ENCODE data around the gene XRN2. TPM values are rescaled to one million over a fixed set of nuclear protein-coding genes. Genes with fewer than 3 reads are reported as not detected.

The XRN2 gene
- total RNA-seq, 1 donor from 2014 or later: 66.7 TPM

- no peak for TF ChIP-seq CTCF (IDR thresholded peaks at IDR 0.05)
- no peak overlapping the region for H3K4me3 Mint-ChIP-seq (ENCODE audit: unreplicated experiment)
Observed at GRCh38 chr20:21394551-21394950, 91.4 kb downstream of the XRN2 start.

DNA sequence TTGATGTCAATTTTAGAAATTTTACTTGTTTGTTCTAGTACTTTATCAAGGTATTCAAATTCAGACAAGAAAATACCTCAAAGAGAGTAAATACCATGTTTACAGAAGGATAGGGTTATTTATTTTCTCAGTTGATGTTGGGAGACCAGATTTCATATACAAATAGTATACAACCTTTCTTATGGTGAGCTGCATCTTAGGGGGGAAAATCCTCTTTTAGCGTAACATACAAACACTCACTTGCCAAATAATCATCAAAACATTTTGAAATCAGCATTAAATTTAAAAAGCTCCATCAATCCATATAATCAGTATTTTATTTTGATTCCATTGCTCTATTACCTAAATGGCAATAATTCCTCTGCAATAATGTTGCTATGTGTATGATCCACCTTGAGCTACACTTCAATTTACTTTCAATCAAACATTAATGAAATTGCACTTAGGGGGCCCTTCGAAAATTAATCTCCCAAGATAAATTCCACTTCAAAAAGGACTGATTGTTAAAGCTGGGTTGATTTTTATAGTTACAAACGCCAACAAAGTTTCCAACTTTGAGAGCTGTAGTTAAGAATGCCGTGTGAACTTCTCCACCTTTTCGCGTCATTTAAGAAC lies 92.0 kb downstream of the XRN2 start:
- peaks cover 13% of the 10 kb centered on the region for H3K4me1 Mint-ChIP-seq (ENCODE audit: unreplicated experiment)
- peaks cover 16% of the 10 kb centered on the region for H3K36me3 Mint-ChIP-seq (ENCODE audit: unreplicated experiment)
- TF ChIP-seq CTCF (IDR thresholded peaks at IDR 0.05): no peak
- H3K27ac Mint-ChIP-seq (ENCODE audit: unreplicated experiment): no peak overlapping the region
- H3K9me3 Mint-ChIP-seq (ENCODE audit: unreplicated experiment): no peaks in the 10 kb centered on the region
- H3K4me3 Mint-ChIP-seq (ENCODE audit: unreplicated experiment): no peak overlapping the region
- DNase-seq (ENCODE audit: extremely low spot score, unreplicated experiment): no peak
- H3K27me3 Mint-ChIP-seq (ENCODE audit: unreplicated experiment): peaks cover 77% of the 10 kb centered on the region

More at GRCh38 chr20:21394551-21394950, 91.4 kb downstream of the XRN2 start:
- Mint-ChIP-seq H3K27me3 (ENCODE audit: unreplicated experiment) (peaks cover 74% of the 10 kb centered on the region), H3K4me1 (ENCODE audit: unreplicated experiment) (peaks cover 13% of the 10 kb centered on the region), H3K9me3 (ENCODE audit: unreplicated experiment) (no peaks in the 10 kb centered on the region), H3K27ac (ENCODE audit: unreplicated experiment) (no peak overlapping the region), H3K36me3 (ENCODE audit: unreplicated experiment) (peaks cover 21% of the 10 kb centered on the region)
- DNase-seq (ENCODE audit: extremely low spot score, unreplicated experiment): no peak

DNA sequence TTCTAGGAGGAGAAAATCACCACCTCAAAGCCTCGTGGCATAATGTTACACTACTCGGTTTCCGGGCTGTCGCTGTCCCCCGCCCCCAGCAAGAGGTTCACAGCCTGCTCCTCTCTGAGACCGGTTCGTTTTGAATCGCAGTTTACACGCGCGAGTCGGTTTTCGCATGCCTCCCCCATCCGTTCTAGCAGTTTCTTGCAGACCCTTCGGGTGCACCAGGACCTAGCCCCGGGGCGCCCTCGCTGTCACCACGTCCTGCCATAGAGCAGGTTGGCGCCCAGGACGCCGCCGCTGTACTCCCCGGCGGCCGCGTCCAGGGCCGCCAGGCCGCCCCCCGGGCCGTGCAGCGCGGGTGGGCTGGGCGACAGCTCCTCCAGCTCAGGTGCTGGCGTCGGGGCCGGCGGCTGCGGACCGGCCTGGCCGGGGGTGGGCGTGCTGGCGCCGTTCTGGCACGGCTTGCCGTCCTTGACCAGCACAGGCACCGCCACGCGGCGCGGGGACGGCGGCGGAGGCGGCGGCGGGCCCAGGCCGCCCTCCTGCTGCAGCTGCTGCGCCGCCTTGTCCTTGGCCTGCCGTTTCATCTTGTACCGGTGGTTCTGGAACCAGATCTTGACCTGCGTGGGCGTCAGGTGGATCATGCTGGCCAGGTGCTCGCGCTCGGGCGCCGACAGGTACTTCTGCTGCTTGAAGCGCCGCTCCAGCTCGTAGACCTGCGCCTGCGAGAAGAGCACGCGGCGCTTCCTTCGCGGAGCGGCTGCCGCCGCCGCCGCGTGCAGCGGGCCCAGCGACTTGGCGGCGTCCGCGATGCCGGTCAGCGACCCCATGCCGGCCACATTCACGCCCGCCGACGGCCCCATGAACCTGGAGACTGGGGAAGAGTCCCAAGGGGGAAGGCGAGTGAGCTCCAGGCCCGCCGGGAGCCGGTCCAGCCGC lies 92.8 kb downstream of the XRN2 start:
- no peak overlapping the region for H3K4me3 Mint-ChIP-seq (ENCODE audit: unreplicated experiment)
- peaks cover 8% of the 10 kb centered on the region for H3K36me3 Mint-ChIP-seq (ENCODE audit: unreplicated experiment)
- no peak for DNase-seq (ENCODE audit: extremely low spot score, unreplicated experiment)
- TF ChIP-seq CTCF (IDR thresholded peaks at IDR 0.05): no peak
- peaks cover 13% of the 10 kb centered on the region for H3K4me1 Mint-ChIP-seq (ENCODE audit: unreplicated experiment)
- peaks cover 77% of the 10 kb centered on the region for H3K27me3 Mint-ChIP-seq (ENCODE audit: unreplicated experiment)
- no peaks in the 10 kb centered on the region for H3K9me3 Mint-ChIP-seq (ENCODE audit: unreplicated experiment)
- no peak overlapping the region for H3K27ac Mint-ChIP-seq (ENCODE audit: unreplicated experiment)

DNA sequence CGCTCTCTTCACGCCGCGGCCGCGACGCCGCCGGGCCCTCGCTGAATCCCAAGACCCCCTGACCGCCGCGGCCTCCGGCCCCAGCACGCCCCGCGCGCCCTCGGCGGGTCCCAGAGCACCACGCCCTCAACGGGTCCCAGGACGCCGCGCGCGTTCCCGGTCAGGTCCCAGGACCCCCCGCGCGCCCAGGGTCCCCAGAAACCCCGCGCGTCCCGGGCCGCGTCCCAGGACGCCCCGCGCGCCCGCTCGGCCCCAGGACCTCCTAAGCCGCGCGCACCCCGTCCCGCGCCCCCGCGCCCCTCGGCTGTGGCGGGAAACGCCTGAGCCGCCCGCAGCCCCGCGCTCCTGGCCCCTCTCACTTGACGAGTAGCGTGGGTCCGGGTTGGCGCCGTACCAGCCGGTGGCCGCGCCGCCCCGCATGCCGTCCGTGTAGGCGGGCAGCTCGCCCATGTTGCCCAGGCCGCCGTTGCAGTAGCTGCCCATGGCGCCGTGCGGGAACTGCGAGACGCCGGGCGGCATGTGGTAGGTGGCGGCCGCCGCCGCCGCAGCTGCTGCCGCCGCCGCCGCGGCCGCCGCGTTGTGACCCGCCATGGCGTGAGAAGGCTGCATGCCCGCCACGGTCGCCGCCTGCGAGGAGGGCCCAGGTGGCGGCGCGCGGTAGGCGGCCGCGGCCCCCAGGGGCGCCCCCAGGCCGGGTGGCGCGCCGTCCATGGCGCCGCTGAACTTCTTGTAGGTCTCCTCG lies 93.6 kb downstream of the XRN2 start:
- H3K4me3 Mint-ChIP-seq (ENCODE audit: unreplicated experiment): no peak overlapping the region
- H3K36me3 Mint-ChIP-seq (ENCODE audit: unreplicated experiment): peaks cover 4% of the 10 kb centered on the region
- H3K4me1 Mint-ChIP-seq (ENCODE audit: unreplicated experiment): peaks cover 9% of the 10 kb centered on the region
- no peak for TF ChIP-seq CTCF (IDR thresholded peaks at IDR 0.05)
- H3K27ac Mint-ChIP-seq (ENCODE audit: unreplicated experiment): no peak overlapping the region
- DNase-seq (ENCODE audit: extremely low spot score, unreplicated experiment): no peak
- no peaks in the 10 kb centered on the region for H3K9me3 Mint-ChIP-seq (ENCODE audit: unreplicated experiment)
- peaks cover 78% of the 10 kb centered on the region for H3K27me3 Mint-ChIP-seq (ENCODE audit: unreplicated experiment)
